HepG2 (cell line): Measurements from ENCODE around the gene NYAP1. TPM values are rescaled to one million over a fixed set of nuclear protein-coding genes. Genes with fewer than 3 reads are reported as not detected.

ENCODE experiments used
- ATAD3A ChIP-seq: sonication (generic); formaldehyde crosslinking; IDR thresholded peaks from 2 replicates; pipeline ENCODE4 v1.4.0; 2020; ENCODE audit warnings: missing genetic modification reagents
- CCAR2 ChIP-seq: fragments of 200-400 bp; formaldehyde crosslinking; optimal IDR thresholded peaks from 2 replicates; pipeline ENCODE3; 2018; ENCODE audit warnings: low read depth, mild to moderate bottlenecking, low read length, moderate library complexity
- CENPX ChIP-seq: sonication (generic); formaldehyde crosslinking; IDR thresholded peaks from 2 replicates; pipeline ENCODE4 v1.9.0; 2021; ENCODE audit warnings: mild to moderate bottlenecking, missing genetic modification reagents, moderate library complexity
- DMTF1 ChIP-seq: sonication (generic); formaldehyde crosslinking; IDR thresholded peaks from 2 replicates; pipeline ENCODE4 v1.4.0; 2020; ENCODE audit warnings: mild to moderate bottlenecking, missing genetic modification reagents
- FOSL2 ChIP-seq: sonication (generic); formaldehyde crosslinking; IDR thresholded peaks from 2 replicates; pipeline ENCODE4 v1.4.0; 2020; ENCODE audit warnings: missing genetic modification reagents
- HNF4A ChIP-seq: sonication (generic); formaldehyde crosslinking; IDR thresholded peaks from 2 replicates; pipeline ENCODE4 v1.4.0; 2020; ENCODE audit warnings: missing genetic modification reagents
- HOXD1 ChIP-seq: sonication (generic); formaldehyde crosslinking; IDR thresholded peaks from 2 replicates; pipeline ENCODE4 v1.5.0; 2020; ENCODE audit warnings: missing genetic modification reagents
- IKZF4 ChIP-seq: sonication (generic); formaldehyde crosslinking; IDR thresholded peaks from 2 replicates; pipeline ENCODE4 v1.5.1; 2020; ENCODE audit warnings: borderline replicate concordance, mild to moderate bottlenecking, low read depth, missing genetic modification reagents; ENCODE audit errors: not compliant biosample characterization
- MAZ ChIP-seq, 2 experiments: sonication (generic) in 1 of 2; formaldehyde crosslinking in 1 of 2; IDR thresholded peaks; 2 replicates each; pipeline versions ENCODE4 v1.5.0 to v1.6.1; 2012 to 2020; ENCODE audit warnings: low read depth in 2 of 2, mild to moderate bottlenecking in 2 of 2, borderline replicate concordance in 1 of 2, improper control_type of control experiment in 1 of 2, low read length in 1 of 2, missing genetic modification reagents in 1 of 2, moderate library complexity in 1 of 2
- MED1 ChIP-seq: sonication (generic); formaldehyde crosslinking; IDR thresholded peaks from 2 replicates; pipeline ENCODE4 v1.4.0; 2020; ENCODE audit warnings: missing genetic modification reagents
- MNT ChIP-seq: fragments of 450-650 bp; IDR thresholded peaks from 2 replicates; pipeline ENCODE4 v1.6.1; 2016
- MTA3 ChIP-seq: sonication (generic); formaldehyde crosslinking; IDR thresholded peaks from 2 replicates; pipeline ENCODE4 v1.4.0; 2020; ENCODE audit warnings: missing genetic modification reagents
- MYNN ChIP-seq: sonication (generic); formaldehyde crosslinking; IDR thresholded peaks from 2 replicates; pipeline ENCODE4 v1.4.0; 2020; ENCODE audit warnings: mild to moderate bottlenecking, low read depth, missing genetic modification reagents
- NCOA5 ChIP-seq: sonication (generic); formaldehyde crosslinking; IDR thresholded peaks from 2 replicates; pipeline ENCODE4 v1.4.0; 2020; ENCODE audit warnings: missing genetic modification reagents
- NCOR1 ChIP-seq: fragments of 200-600 bp; sonication (generic); IDR thresholded peaks from 2 replicates; pipeline ENCODE4 v1.7.0; 2017; ENCODE audit warnings: antibody characterized with exemption, low read length, borderline replicate concordance
- NFKBIZ ChIP-seq: IDR thresholded peaks from 2 replicates; pipeline ENCODE4 v1.6.1; 2018; ENCODE audit warnings: missing genetic modification reagents, missing compliant biosample characterization
- PBX3 ChIP-seq: sonication (generic); formaldehyde crosslinking; IDR thresholded peaks from 2 replicates; pipeline ENCODE4 v1.8.1; 2023; ENCODE audit warnings: missing genetic modification reagents, inconsistent platforms, borderline replicate concordance
- REPIN1 ChIP-seq: sonication (generic); formaldehyde crosslinking; IDR thresholded peaks from 2 replicates; pipeline ENCODE4 v1.8.0; 2022; ENCODE audit warnings: missing genetic modification reagents, low read depth, mild to moderate bottlenecking, borderline replicate concordance
- SP2 ChIP-seq: sonication (generic); formaldehyde crosslinking; IDR thresholded peaks from 2 replicates; pipeline ENCODE4 v1.5.1; 2020; ENCODE audit warnings: mild to moderate bottlenecking, missing genetic modification reagents
- TEF ChIP-seq: sonication (generic); formaldehyde crosslinking; IDR thresholded peaks from 2 replicates; pipeline ENCODE4 v1.5.0; 2020; ENCODE audit warnings: missing genetic modification reagents
- THAP8 ChIP-seq: sonication (generic); formaldehyde crosslinking; IDR thresholded peaks from 2 replicates; pipeline ENCODE4 v1.5.1; 2020; ENCODE audit warnings: missing genetic modification reagents, mild to moderate bottlenecking, borderline replicate concordance
- ZNF143 ChIP-seq: sonication (generic); formaldehyde crosslinking; IDR thresholded peaks from 2 replicates; pipeline ENCODE4 v1.4.0; 2020; ENCODE audit warnings: missing genetic modification reagents
- ZNF17 ChIP-seq: sonication (generic); formaldehyde crosslinking; IDR thresholded peaks from 2 replicates; pipeline ENCODE4 v1.5.0; 2020; ENCODE audit warnings: mild to moderate bottlenecking, missing genetic modification reagents
- ZNF530 ChIP-seq: sonication (generic); formaldehyde crosslinking; IDR thresholded peaks from 2 replicates; pipeline ENCODE4 v1.5.0; 2020; ENCODE audit warnings: low read depth, mild to moderate bottlenecking, missing genetic modification reagents
- polyA plus RNA-seq, 8 experiments: library from polyadenylated mRNA; depleted of rRNA in 3 of 8; stranded (reverse) in 7 of 8; unstranded in 1 of 8; fragments of >200 nt; fragmentation: Illumina TruSeq in 4 of 8; extraction: Trizol in 4 of 8; gene quantifications; 2 replicates each; pipeline versions ENCODE4 v1.2.1 to v1.2.3, GENCODE V29; 2011 to 2016; ENCODE audit warnings: low read depth in 4 of 8, missing spikeins in 1 of 8, mixed read lengths in 1 of 8; ENCODE audit not compliant: insufficient read depth in 1 of 8
- total RNA-seq, 5 experiments: library from RNA; depleted of rRNA; stranded (reverse); fragments of >200 nt; fragmentation: Illumina TruSeq; extraction: Trizol; gene quantifications; 2 replicates each; pipeline ENCODE4 v1.2.3, GENCODE V29; 2016; ENCODE audit warnings: low read depth in 1 of 5

NYAP1 gene
- total and polyA plus RNA-seq, 2 of the 13 experiments (the other 11 are each of a cell fraction or from before 2014, with no cell fraction given): 0.15 to 0.46 TPM

GRCh38 chr7:100540073-100540723, 56.5 kb downstream of the NYAP1 start (continued):
- no peak for TF ChIP-seq DMTF1 (CRISPR knock-in tag)
- TF ChIP-seq CENPX (CRISPR knock-in tag): no peak
- TF ChIP-seq MED1 (CRISPR knock-in tag): peak; percentile 94
- TF ChIP-seq HNF4A: peak; percentile 90
- no peak for TF ChIP-seq MYNN (CRISPR knock-in tag)
- no peak for TF ChIP-seq CCAR2
- no peak for TF ChIP-seq IKZF4
- TF ChIP-seq NCOA5 (CRISPR knock-in tag): no peak
- peak; percentile 74 for TF ChIP-seq FOSL2 (CRISPR knock-in tag)
- no peak for TF ChIP-seq MAZ (IDR thresholded peaks at IDR 0.05; ENCODE audit: borderline replicate concordance, low read depth, low read length)
- peak; percentile 47; the same call in 1 of the 2 replicates for TF ChIP-seq MAZ (CRISPR knock-in tag; IDR thresholded peaks at IDR 0.05; ENCODE audit: low read depth)
- no peak for TF ChIP-seq MTA3 (CRISPR knock-in tag)
- TF ChIP-seq NCOR1: peak; percentile 95
- TF ChIP-seq MNT: no peak
- TF ChIP-seq NFKBIZ (CRISPR knock-in tag): no peak
- TF ChIP-seq REPIN1: no peak; the same call in 1 of the 2 replicates
- TF ChIP-seq ZNF530: no peak
- no peak; the same call in 1 of the 2 replicates for TF ChIP-seq ZNF143 (CRISPR knock-in tag)
- TF ChIP-seq ATAD3A: no peak
- no peak for TF ChIP-seq ZNF17 (CRISPR knock-in tag)
- TF ChIP-seq TEF (CRISPR knock-in tag): no peak
- TF ChIP-seq SP2 (CRISPR knock-in tag): 0 out of 2 replicates have a peak, but pooled peaks have one; percentile 19
- TF ChIP-seq THAP8 (CRISPR knock-in tag): no peak
- TF ChIP-seq HOXD1 (CRISPR knock-in tag): no peak
- TF ChIP-seq PBX3 (CRISPR knock-in tag): no peak
